ENCODE measurements around the gene TP53.
"Not testable (repeated sequence)": the region's sequence is repeated elsewhere in the genome, so short reads cannot be mapped to it uniquely, and the experiment has no call there.

TP53 gene

DNA sequence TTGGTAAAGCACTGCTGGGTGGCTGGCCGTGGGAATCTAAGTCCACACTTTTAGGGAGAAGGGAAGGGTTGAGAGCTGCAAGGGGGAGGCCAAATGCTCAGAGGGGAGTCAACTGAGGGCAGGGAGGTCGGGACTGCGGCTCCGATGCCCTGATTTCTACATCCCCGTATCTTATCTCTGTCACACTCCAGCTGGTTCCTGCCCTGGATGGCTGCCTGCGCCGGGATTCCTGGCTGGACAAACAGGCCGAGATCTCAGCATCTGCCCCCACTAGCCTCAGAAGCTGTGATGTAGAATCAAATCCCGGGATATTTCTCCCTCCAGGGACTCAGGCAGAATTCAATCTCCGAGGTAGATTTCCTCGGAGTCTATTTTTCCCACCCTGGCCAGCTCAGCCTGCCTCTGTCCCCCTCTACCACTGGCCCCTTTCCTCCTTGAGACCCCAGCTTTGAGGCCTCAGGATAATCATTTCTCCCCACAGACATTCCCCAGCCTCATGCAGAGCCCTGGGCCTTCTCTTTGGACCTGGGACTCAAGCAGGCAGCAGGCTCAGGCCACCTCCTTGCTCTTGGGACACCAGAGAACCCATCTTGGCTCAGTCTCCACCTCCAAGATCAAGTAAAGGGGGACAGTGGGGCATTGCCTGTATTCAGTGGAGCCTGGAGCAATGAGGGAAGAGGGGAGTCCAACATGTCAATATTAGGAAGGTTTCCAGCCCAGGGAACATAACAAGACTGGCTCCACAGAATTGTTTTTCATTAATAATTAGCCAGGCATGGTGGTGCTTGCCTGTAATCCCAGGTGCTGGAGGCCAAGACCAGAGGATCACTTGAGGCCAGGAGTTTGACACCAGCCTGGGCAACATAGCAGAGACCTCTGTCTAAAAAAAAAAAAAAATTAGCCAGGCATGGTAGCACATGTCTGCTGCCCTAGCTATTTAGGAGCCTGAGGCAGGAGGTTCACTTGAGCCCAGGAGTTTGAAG lies 55.6 kb downstream of the TP53 start:
- DNase-seq (ENCODE audit: low read depth in 2 of 2): no peak

DNA sequence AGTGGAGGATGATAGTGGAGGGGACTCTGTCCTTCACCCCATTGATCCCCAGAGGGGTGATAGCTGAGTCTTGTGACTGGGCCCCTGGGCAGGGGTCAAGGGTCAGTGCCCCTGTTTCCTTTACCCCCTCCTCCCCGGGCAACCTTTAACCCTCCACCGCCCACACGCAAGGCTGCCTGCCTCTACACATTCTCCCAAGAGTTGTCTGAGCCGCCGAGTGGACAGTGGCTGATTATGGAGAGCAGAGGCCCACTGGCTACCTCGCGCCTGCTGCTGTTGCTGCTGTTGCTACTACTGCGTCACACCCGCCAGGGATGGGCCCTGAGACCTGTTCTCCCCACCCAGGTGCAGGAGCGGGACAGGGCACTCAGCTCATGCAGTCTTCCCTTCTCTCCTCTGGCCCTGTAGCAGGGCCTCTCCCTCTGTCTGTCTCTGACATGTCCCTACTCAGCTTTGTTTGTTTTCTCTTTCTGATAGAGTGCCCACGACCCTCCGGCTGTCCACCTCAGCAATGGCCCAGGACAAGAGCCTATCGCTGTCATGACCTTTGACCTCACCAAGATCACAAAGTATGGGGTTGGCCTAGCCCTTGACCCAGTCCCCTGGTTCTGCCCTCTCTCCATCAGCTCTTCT lies 57.2 kb downstream of the TP53 start, which contains the start of gene SHBG:
TSS of gene SHBG (plus strand) at position 197 of the 633 bp plus-strand sequence. CDS start at position 235, 38 bp downstream.
- no peak for DNase-seq (ENCODE audit: low read depth in 2 of 2)

DNA sequence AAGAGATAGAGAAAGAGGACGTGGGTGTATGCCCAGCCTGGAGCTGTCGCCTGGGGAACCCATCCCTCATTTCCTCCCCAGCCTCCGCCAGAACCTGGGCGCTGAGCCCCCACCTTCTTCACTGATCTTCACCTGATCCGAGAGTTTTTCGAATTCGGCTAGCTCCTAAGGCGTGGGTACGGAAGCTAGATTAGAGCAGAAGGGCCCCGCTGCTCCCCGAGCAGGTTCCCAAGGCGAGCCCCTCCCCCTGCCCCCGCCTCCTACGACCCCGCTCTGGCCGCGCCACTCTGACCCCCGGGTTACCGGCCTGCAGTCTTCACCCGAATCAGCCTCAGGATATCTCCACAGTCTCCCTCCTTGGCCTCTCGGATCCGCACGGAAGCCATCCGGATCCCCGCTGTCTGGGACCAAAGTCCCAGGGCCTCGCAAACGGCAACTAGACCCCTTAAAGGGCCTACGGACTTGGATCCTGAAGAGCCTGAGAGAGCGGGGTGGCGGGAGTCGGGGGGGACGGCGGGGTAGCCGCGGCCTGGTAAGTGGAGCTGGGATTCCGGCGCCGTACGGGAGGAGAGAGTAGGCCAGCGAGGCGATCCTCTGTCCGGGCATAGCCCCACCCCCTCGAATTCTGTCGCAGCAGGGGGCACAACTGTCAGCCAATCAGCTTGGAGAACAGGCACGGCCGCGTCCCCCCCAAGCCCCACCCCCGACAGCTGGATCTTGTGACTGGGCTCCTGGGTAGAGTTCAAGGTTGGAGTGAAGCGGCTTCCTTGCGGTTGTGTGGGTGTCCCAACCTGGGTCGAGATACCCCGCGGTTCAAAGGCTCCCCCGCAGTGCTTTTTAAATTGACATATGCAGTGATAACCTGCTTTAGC lies 59.8 kb downstream of the TP53 start, which contains the start of gene SAT2:
TSS of gene SAT2 (minus strand) at position 572 of the 872 bp plus-strand sequence. CDS start at position 386, 186 bp downstream.
- DNase-seq (ENCODE audit: low read depth in 2 of 2): peak; percentile 77 to 80

DNA sequence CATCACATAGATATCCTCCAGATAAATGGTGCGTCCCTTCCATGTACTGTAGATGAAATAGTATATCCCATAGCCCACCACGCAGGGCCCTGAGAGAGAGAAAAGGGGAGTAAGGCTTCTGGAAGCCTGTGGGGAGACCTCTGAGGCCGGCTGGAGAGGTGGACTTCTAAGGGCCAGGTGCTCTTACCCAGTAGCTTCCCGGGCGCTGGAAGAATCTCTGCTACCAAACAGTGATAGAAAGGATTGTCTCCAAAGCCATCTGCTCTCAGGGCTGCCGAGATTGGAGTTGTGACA lies 60.4 kb downstream of the TP53 start:
- no peak for DNase-seq (ENCODE audit: low read depth in 2 of 2)

DNA sequence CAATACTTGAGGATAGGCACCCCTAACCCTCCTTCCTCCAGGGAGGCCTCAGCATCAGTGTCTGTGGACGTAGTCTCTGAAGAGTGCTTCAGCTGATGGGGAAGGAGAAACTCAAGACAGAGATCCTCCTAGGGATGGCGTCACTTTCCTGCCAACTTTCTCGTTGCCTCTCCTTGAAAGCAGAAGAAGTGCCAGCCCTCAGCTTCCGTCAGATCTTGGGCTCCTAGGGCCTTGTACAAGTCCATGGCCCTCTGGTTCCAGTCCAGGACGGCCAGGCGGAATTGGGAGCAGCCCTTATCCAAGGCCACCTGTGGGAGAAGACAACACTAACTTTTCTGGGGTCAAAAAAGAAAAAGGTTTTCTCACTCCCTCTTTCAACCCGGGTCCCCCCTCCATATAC lies 61.0 kb downstream of the TP53 start:
- no peak for DNase-seq (ENCODE audit: low read depth in 2 of 2)

DNA sequence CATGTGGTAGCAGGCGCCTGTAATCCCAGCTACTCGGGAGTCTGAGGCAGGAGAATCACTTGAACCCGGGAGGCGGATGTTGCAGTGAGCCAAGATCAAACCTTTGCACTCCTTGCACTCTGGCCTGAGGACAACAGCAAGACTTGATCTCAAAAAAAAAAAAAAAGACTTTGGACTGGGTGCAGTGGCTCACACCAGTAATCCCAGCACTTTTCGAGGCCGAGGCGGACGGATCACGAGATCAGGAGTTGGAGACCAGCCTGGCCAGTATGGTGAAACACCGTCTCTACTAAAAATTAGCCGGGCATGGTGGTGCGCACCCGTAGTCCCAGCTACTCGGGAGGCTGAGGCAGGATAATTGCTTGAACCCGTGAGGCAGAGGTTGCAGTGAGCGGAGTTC lies 61.5 kb downstream of the TP53 start:
- DNase-seq (ENCODE audit: low read depth in 2 of 2): not testable (repeated sequence)

DNA sequence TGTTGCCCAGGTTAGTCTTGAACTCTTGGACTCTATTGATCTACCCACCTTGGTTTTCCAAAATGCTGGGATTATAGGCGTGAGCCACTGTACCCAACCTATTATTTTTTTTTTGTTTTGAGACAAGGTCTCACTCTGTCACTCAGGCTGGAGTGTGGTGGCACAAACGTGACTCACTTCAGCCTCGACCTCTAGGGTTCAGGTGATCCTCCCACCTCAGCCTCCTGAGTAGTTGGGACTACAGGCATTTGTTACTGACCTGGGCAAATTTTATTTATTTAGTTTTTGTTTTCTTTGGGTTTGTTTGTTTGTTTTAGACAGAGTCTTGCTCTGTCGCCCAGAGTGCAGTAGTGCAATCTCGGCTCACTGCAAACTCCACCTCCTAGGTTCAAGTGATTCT lies 63.6 kb downstream of the TP53 start:
- DNase-seq (ENCODE audit: low read depth in 2 of 2): no peak

DNA sequence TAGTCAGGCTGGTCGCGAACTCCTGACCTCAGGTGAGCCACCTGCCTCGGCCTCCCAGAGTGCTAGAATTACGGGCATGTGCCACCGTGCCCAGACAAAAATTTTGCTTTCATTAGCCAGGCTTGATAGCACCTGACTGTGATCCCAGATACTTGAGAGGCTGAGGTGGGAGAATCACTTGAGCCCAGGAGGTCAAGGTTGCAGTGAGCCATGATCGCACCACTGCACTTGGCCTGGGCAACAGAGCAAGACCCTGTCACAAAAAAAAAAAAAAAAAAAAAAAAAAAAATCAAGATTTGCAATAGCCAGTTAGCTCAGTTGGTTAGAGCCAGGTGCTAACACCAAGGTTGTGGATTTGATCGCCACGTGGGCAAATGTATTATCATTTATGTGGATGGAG lies 66.5 kb downstream of the TP53 start:
- DNase-seq (ENCODE audit: low read depth in 2 of 2): no peak

DNA sequence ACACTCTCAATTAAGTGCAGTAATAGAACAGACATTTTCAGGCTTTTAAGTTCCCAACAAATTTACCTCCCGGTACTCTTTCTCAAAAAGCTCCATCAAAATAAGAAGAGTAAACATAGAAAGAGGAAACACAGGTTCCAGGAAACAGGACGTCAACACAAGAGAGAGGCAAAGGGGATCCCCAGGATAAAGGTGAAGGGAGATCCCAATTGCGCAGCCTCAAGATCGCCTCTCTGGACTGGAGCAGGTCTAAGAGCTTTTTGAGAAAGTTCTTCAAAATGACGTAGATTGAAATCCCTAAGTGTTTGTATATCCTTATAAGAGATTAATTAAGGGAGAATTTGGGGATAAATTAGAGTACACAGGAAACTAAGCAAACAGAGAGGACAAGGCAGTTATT lies 68.7 kb downstream of the TP53 start:
- no peak for DNase-seq (ENCODE audit: low read depth in 2 of 2)

Measured in stimulated activated CD8-positive, alpha-beta memory T cell treated with anti-CD3 and anti-CD28 coated beads, Interleukin-15, amount 100 ng/mL, for 4 hours (primary cell).